ENCODE data around the gene CUEDC1.

- TF ChIP-seq SPI1 (IDR thresholded peaks at IDR 0.05; ENCODE audit: low read depth, low read length) (no peak), POLR2AphosphoS5 (IDR thresholded peaks at IDR 0.05; ENCODE audit: low read depth, low read length) (no peak), POLR2A (IDR thresholded peaks at IDR 0.05; ENCODE audit: low read depth, low read length) (no peak)
Observed at GRCh38 chr17:57983446-57983845, 28.2 kb upstream of the CUEDC1 start.
